Activated CD8-positive, alpha-beta memory T cell treated with anti-CD3 and anti-CD28 coated beads for 48 hours (primary cell): Measurements from ENCODE around the gene PRELP.
"Not testable (repeated sequence)": the region's sequence is repeated elsewhere in the genome, so short reads cannot be mapped to it uniquely, and the experiment has no call there.

Source experiments
- DNase-seq, 3 experiments: peaks; one replicate each; pipeline ENCODE4 v3.0.0-alpha.2; 2020; ENCODE audit warnings: low read depth in 2 of 3, low spot score in 2 of 3

The PRELP gene

GRCh38 chr1:203504400-203505250 lies 29.0 kb downstream of the PRELP start:
- DNase-seq, result peak in 2 of 3 experiments; percentile 70 to 73

- DNase-seq, result no peak
Observed at GRCh38 chr1:203505526-203506204, 30.1 kb downstream of the PRELP start.

- DNase-seq, result no peak
Observed at GRCh38 chr1:203506858-203507626, 31.4 kb downstream of the PRELP start.

- no peak for DNase-seq
Observed at GRCh38 chr1:203507759-203508158, 32.2 kb downstream of the PRELP start.

GRCh38 chr1:203508463-203509073 lies 33.0 kb downstream of the PRELP start:
- DNase-seq, result no peak

GRCh38 chr1:203509135-203509534 lies 33.5 kb downstream of the PRELP start:
- DNase-seq, result no peak

- no peak for DNase-seq
Observed at GRCh38 chr1:203511513-203511912, 35.9 kb downstream of the PRELP start.

GRCh38 chr1:203511930-203512329 lies 36.3 kb downstream of the PRELP start:
- no peak for DNase-seq

GRCh38 chr1:203512517-203512847 lies 36.9 kb downstream of the PRELP start:
- DNase-seq, result no peak

- DNase-seq, result peak in 1 of 3 experiments; percentile 7
Observed at GRCh38 chr1:203512848-203513584, 37.4 kb downstream of the PRELP start.

- no peak for DNase-seq
Observed at GRCh38 chr1:203513585-203514031, 38.0 kb downstream of the PRELP start.

- no peak for DNase-seq
Observed at GRCh38 chr1:203516184-203516583, 40.6 kb downstream of the PRELP start.

GRCh38 chr1:203516906-203517305 lies 41.3 kb downstream of the PRELP start:
- DNase-seq, result no peak

- no peak for DNase-seq
Observed at GRCh38 chr1:203517426-203518110, 42.0 kb downstream of the PRELP start.

GRCh38 chr1:203518139-203518538 lies 42.5 kb downstream of the PRELP start:
- DNase-seq, result not testable (repeated sequence)

GRCh38 chr1:203518541-203518940 lies 42.9 kb downstream of the PRELP start:
- DNase-seq, result no peak

- no peak for DNase-seq
Observed at GRCh38 chr1:203519053-203519840, 43.6 kb downstream of the PRELP start.

GRCh38 chr1:203519896-203520295 lies 44.3 kb downstream of the PRELP start:
- DNase-seq, result no peak

GRCh38 chr1:203520315-203520714 lies 44.7 kb downstream of the PRELP start:
- DNase-seq, result no peak
